Measurements from ENCODE around the gene WNT7B.

DNA sequence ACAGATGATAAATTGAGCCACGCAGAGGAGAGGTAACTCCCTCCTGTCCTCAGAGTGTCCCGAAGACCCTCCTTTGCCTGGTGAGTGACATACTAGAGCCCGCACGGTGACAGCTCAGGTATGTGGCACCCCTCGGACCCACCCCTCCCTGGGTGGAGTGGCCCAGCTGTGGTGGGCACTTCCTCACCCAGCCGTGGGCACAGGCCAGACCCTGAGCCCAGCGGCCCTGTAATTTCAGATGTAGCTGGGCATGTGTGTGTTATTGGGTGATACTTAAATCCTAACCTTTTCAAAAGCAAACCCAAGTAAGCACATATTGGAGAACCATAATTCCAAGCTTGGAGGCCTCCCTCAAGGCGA is 93.2 kb downstream of the WNT7B start:
- TF ChIP-seq CTCF (IDR thresholded peaks at IDR 0.05) = no peak
- no peak for TF ChIP-seq EP300 (IDR thresholded peaks at IDR 0.05)

All from stomach (tissue), 4 donors.